ENCODE measurements around the gene ADGRG3.
"Not testable (repeated sequence)": the region's sequence is repeated elsewhere in the genome, so short reads cannot be mapped to it uniquely, and the experiment has no call there.

ADGRG3 gene

GRCh38 chr16:57724531-57724930 lies 56.4 kb downstream of the ADGRG3 start:
- DNase-seq = no peak

- no peak for DNase-seq
Measured at GRCh38 chr16:57725151-57725550, 57.0 kb downstream of the ADGRG3 start.

GRCh38 chr16:57725554-57725953 lies 57.4 kb downstream of the ADGRG3 start:
- DNase-seq = no peak

GRCh38 chr16:57725976-57726375 lies 57.9 kb downstream of the ADGRG3 start:
- no peak for DNase-seq

- no peak for DNase-seq
Measured at GRCh38 chr16:57726433-57726947, 58.4 kb downstream of the ADGRG3 start.

GRCh38 chr16:57727610-57728009 lies 59.5 kb downstream of the ADGRG3 start:
- DNase-seq = no peak

GRCh38 chr16:57728336-57729181 lies 60.5 kb downstream of the ADGRG3 start:
- no peak for DNase-seq

- DNase-seq = no peak
Measured at GRCh38 chr16:57729182-57729484, 61.0 kb downstream of the ADGRG3 start.

- DNase-seq = not testable (repeated sequence)
Measured at GRCh38 chr16:57729852-57730251, 61.7 kb downstream of the ADGRG3 start.

GRCh38 chr16:57730771-57731730 lies 62.9 kb downstream of the ADGRG3 start:
- no peak for DNase-seq

GRCh38 chr16:57732037-57732436 lies 63.9 kb downstream of the ADGRG3 start:
- no peak for DNase-seq

- no peak for DNase-seq
Measured at GRCh38 chr16:57732714-57733113, 64.6 kb downstream of the ADGRG3 start.

GRCh38 chr16:57734308-57734924 lies 66.3 kb downstream of the ADGRG3 start:
- DNase-seq = no peak

- DNase-seq = peak; percentile 92
Measured at GRCh38 chr16:57734925-57735754, 67.0 kb downstream of the ADGRG3 start.

GRCh38 chr16:57735755-57736418 lies 67.8 kb downstream of the ADGRG3 start, which contains the start of gene KATNB1:
Gene KATNB1, plus strand, starts transcription at chr16:57735770. Its CDS starts 1,474 bp downstream, at chr16:57737244.
- no peak for DNase-seq

- no peak for DNase-seq
Measured at GRCh38 chr16:57736419-57737351, 68.6 kb downstream of the ADGRG3 start.

- no peak for DNase-seq
Measured at GRCh38 chr16:57738844-57739243, 70.7 kb downstream of the ADGRG3 start.
